ENCODE data around the gene ETDA. TPM values are rescaled to one million over a fixed set of nuclear protein-coding genes. Genes with fewer than 3 reads are reported as not detected.

ETDA gene
- total RNA-seq, 2 experiments from 2014 or later, result not detected

DNA sequence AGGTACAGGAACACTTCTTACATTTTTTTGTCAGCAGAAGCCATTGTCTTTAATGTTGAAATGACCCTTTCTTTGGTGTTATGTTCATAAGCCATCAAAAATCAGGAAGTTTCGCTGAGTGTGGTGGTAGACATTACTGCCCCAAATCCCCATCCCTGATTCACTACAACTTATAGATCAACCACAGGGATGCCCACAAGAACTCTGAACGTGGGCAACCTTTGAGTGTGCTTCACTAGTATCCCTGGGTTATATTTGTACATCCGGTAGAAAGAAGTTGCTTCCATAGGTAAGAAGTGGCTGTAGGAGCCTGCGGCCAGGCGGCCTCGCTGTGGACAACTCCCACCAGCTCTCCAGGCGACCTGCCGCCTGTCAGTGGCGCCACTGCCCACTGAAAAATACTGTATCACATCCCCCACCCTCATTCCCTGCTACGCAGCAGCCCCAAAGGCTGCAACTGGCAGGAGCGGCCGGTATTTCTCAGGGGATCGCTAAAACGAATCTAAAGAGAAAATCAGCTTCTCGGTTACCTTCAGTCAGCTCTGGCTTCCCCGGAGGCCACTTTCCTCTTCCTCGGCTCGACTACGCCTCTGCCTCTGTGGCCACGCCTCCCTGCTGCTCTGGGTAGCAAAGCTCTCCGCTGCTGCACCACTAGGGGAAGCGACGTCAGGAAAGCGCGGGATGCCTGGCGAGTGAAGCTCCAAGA lies 43.5 kb downstream of the ETDA start:
- Mint-ChIP-seq H3K27me3 (no peaks in the 10 kb centered on the region), H3K4me1 (ENCODE audit: low read depth) (peaks cover 10% of the 10 kb centered on the region), H3K4me3 (peak overlapping the region; percentile 82), H3K9me3 (peaks cover 4% of the 10 kb centered on the region), H3K27ac (peak overlapping the region; percentile 84), H3K36me3 (peaks cover 15% of the 10 kb centered on the region)
- ChIA-PET POLR2A (no interaction called here), CTCF (interaction anchor here (0.6 to 1.2 kb wide), 3 partner anchors 35 to 89 kb away, joined by 3 read pairs; no protein-coding TSS in a partner anchor)
- intact Hi-C loops (cut with micrococcal nuclease), result no loop called here
- DNase-seq, result peak; percentile 80

DNA sequence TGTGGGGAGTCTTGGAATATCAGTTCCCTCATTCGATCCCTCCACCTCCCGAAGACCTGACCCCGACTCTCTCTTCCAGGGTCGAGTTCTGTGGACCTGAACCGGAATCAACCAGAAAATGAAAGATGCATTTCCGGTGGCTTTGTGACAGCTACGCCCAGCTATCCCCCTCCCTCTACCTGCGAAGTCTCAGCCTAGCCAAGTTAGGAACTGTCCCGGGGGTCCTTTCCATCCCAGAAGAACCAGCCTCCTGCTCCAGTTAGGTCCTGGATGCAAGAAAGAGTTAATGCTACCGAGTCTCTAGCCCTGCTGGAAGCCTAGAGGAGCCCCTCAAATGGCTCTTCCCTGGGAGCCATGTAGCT lies 44.1 kb downstream of the ETDA start:
- H3K4me1 Mint-ChIP-seq (ENCODE audit: low read depth), result peaks cover 10% of the 10 kb centered on the region
- peak overlapping the region; percentile 84 for H3K27ac Mint-ChIP-seq
- no peaks in the 10 kb centered on the region for H3K27me3 Mint-ChIP-seq
- DNase-seq, result no peak
- ChIA-PET POLR2A (no interaction called here), CTCF (interaction anchor here (1.0 to 1.2 kb wide), 2 partner anchors 34 to 90 kb away, joined by 3 read pairs; no protein-coding TSS in a partner anchor)
- intact Hi-C loops (cut with micrococcal nuclease), result no loop called here
- H3K36me3 Mint-ChIP-seq, result peaks cover 13% of the 10 kb centered on the region
- H3K9me3 Mint-ChIP-seq, result peaks cover 2% of the 10 kb centered on the region
- H3K4me3 Mint-ChIP-seq, result peak overlapping the region; percentile 82

DNA sequence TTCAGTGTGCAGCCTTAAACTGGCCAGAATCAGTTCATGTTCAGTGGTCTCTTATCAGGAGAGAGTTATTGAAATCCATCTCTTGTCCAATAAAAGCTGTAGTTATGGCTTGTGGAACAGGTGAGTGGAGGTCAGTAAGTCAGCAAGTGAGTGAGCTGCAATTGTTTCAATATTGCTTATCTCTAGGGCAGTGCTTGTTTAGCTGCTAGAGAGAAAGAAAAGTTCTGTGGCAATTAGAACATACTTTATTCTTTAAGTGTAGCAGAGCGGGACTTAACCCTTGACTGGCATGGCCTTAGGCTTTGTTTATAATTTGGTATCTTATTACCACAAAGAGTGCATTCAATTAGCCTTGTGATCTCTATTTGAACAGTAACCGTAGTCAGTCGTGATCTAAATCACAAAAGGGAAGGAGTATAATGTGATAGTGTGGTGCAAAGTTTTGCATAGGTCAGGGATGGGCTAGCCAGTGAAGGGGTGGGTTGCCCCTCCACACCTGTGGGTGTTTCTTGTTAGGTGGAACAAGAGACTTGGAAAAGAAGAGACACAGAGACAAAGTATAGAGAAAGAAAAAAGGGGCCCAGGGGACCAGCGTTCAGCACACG lies 50.5 kb downstream of the ETDA start:
- POLR2A ChIA-PET, result no interaction called here
- CTCF ChIA-PET, result interaction anchor here (0.6 kb wide), 1 partner anchor 472 kb away, joined by 7 read pairs; no protein-coding TSS in a partner anchor
- Mint-ChIP-seq H3K36me3 (no peaks in the 10 kb centered on the region), H3K4me3 (no peak overlapping the region), H3K27ac (no peak overlapping the region), H3K9me3 (no peaks in the 10 kb centered on the region), H3K4me1 (ENCODE audit: low read depth) (peaks cover 2% of the 10 kb centered on the region), H3K27me3 (no peaks in the 10 kb centered on the region)
- intact Hi-C loops (cut with micrococcal nuclease), result no loop called here
- DNase-seq, result no peak

Other genes with a start within 250 kb of the ETDA start
- under 1 TPM; 0.67 to 0.68 TPM for gene RTL8B, start 229.5 kb upstream of the ETDA start, total RNA-seq
- 10 to 100 TPM; 27.9 to 29.4 TPM for gene RTL8C, start 219.7 kb upstream of the ETDA start, total RNA-seq
- gene RTL8A, start 199.9 kb upstream of the ETDA start, total RNA-seq, result 1 to 10 TPM; 7.0 to 8.8 TPM
- under 1 TPM; 0.17 to 0.19 TPM for gene SMIM10L2B, start 153.3 kb upstream of the ETDA start, total RNA-seq
- gene ETDB, start 131.5 kb upstream of the ETDA start, total RNA-seq, result not detected
- gene CT55, start 80.7 kb upstream of the ETDA start, total RNA-seq, result not detected
- not detected for gene ETDC, start 57.4 kb downstream of the ETDA start, total RNA-seq
- 1 to 10 TPM; 4.5 to 5.1 TPM for gene ZNF75D, start 92.0 kb downstream of the ETDA start, total RNA-seq
- gene ZNF449, start 92.7 kb downstream of the ETDA start, total RNA-seq, result 1 to 10 TPM; 1.5 to 2.0 TPM
- gene SMIM10L2A, start 169.9 kb downstream of the ETDA start, total RNA-seq, result under 1 TPM; 0.24 to 0.31 TPM